ENCODE measurements around the gene CIPC. TPM values are rescaled to one million over a fixed set of nuclear protein-coding genes. Genes with fewer than 3 reads are reported as not detected.

Gene CIPC
- total and polyA plus RNA-seq, 2 of the 4 experiments (the other 2 are of a cell fraction), result 6.6 to 12.9 TPM

DNA sequence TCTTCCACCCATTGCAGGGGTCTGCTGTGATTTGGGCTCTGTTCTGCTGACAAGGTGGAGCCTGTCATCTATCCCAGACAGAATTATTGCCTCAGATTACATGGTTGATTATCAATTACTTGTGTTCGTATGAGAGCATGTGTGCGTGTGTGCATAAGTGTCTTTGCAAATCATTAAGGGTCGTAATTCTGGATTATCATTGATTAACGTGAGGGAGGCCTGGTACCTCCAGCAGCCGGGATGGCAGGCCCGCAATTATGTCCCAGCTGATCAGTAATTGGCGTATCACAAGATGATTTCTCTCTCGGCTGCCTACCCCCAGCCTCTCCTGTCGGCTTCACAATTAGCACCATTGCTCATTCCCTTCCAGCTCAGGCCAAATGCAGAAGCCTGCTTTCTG, 39.9 kb upstream of the CIPC start:
- Histone ChIP-seq H3K27me3 (ENCODE audit: control insufficient read depth, insufficient read depth, low read length) (no peaks in the 10 kb centered on the region), H2AK9ac (replicated peaks; ENCODE audit: low read depth, low read length, poor library complexity) (peak overlapping the region; percentile 33), H3K4ac (ENCODE audit: low read depth, low read length) (no peak overlapping the region), H3K79me1 (ENCODE audit: low read depth in 1 of 2, low read length in 2 of 2) (no peaks in the 10 kb centered on the region), H3K4me3 (ENCODE audit: insufficient read depth, low read depth, low read length) (no peak overlapping the region), H3K9ac (ENCODE audit: low read depth, low read length) (no peak overlapping the region), H3K4me1 (ENCODE audit: control insufficient read depth, insufficient read depth, low read length) (peaks cover 5% of the 10 kb centered on the region), H3K9me1 (ENCODE audit: insufficient read depth, low read length) (no peaks in the 10 kb centered on the region), H2BK120ac (ENCODE audit: low read depth, low read length) (no peak overlapping the region), H2AK5ac (ENCODE audit: low read depth, low read length) (no peak overlapping the region; the same call in 1 of the 2 replicates), H3K56ac (ENCODE audit: extremely low read depth, insufficient read depth, low read length) (no peak overlapping the region), H3K23ac (ENCODE audit: low read depth, low read length) (no peak overlapping the region), H4K20me1 (ENCODE audit: insufficient read depth, low read length) (no peaks in the 10 kb centered on the region), H4K8ac (ENCODE audit: low read depth in 2 of 2, low read length in 2 of 2) (no peak overlapping the region), H2BK20ac (ENCODE audit: low read depth, low read length) (no peak overlapping the region), H2BK15ac (ENCODE audit: low read depth, low read length) (no peak overlapping the region), H3K18ac (ENCODE audit: low read depth, low read length) (no peak overlapping the region), H2AFZ (replicated peaks; ENCODE audit: low read length, poor library complexity) (no peak overlapping the region), H3K27ac (ENCODE audit: insufficient read depth, low read length) (no peak overlapping the region), H2BK5ac (ENCODE audit: low read depth, low read length, poor library complexity, severe bottlenecking) (no peak overlapping the region), H3K9me3 (ENCODE audit: control insufficient read depth, insufficient read depth, low read length) (peaks cover 4% of the 10 kb centered on the region; the same call in 1 of the 2 replicates), H4K5ac (ENCODE audit: low read depth, low read length) (no peak overlapping the region), H4K91ac (ENCODE audit: insufficient read depth, low read depth, low read length) (no peak overlapping the region), H3K4me2 (ENCODE audit: low read depth, low read length) (no peak overlapping the region), H3K14ac (replicated peaks; ENCODE audit: low read depth, low read length) (no peak overlapping the region), H3K36me3 (ENCODE audit: control insufficient read depth, insufficient read depth, low read length) (no peaks in the 10 kb centered on the region)
- ATAC-seq (ENCODE audit: low read depth) (no peak), DNase-seq (no peak)
- CTCF ChIA-PET, result interaction anchor here (2.6 to 3.4 kb wide), 2 partner anchors 12 to 145 kb away, joined by 10 to 15 read pairs; no protein-coding TSS in a partner anchor
- POLR2A ChIA-PET (ENCODE audit: unreplicated experiment), result interaction anchor here (1.0 kb wide), 1 partner anchor 24 kb away, joined by 3 read pairs; no protein-coding TSS in a partner anchor
- in situ Hi-C loops (cut with MboI; ENCODE audit: low sequenced_read_pairs) (loop anchor here (25.0 kb wide), 1 partner anchor 1071 kb away; the partner anchor contains the start of genes IFT43 and TGFB3), dilution Hi-C loops (cut with HindIII; ENCODE audit: low sequenced_read_pairs, unreplicated experiment) (no loop called here), intact Hi-C loops (cut with micrococcal nuclease) (no loop called here)
- TF ChIP-seq, protein P1, sequence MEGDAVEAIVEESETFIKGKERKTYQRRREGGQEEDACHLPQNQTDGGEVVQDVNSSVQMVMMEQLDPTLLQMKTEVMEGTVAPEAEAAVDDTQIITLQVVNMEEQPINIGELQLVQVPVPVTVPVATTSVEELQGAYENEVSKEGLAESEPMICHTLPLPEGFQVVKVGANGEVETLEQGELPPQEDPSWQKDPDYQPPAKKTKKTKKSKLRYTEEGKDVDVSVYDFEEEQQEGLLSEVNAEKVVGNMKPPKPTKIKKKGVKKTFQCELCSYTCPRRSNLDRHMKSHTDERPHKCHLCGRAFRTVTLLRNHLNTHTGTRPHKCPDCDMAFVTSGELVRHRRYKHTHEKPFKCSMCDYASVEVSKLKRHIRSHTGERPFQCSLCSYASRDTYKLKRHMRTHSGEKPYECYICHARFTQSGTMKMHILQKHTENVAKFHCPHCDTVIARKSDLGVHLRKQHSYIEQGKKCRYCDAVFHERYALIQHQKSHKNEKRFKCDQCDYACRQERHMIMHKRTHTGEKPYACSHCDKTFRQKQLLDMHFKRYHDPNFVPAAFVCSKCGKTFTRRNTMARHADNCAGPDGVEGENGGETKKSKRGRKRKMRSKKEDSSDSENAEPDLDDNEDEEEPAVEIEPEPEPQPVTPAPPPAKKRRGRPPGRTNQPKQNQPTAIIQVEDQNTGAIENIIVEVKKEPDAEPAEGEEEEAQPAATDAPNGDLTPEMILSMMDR (conservative IDR thresholded peaks at IDR 0.05; ENCODE audit: low read depth, low read length), result no peak
- no peak for TF ChIP-seq MAZ (IDR thresholded peaks at IDR 0.05; ENCODE audit: borderline replicate concordance, low read depth, low read length)
- no peak for TF ChIP-seq CEBPB (IDR thresholded peaks at IDR 0.05; ENCODE audit: low read depth, low read length)
- TF ChIP-seq SMC3 (IDR thresholded peaks at IDR 0.05; ENCODE audit: low read depth, low read length), result no peak
- TF ChIP-seq MXI1 (IDR thresholded peaks at IDR 0.05; ENCODE audit: borderline replicate concordance, low read depth, low read length), result no peak
- TF ChIP-seq FOS (IDR thresholded peaks at IDR 0.05; ENCODE audit: low read depth, low read length), result no peak
- TF ChIP-seq CHD1 (IDR thresholded peaks at IDR 0.05; ENCODE audit: low read depth, low read length), result no peak
- TF ChIP-seq, protein P2, sequence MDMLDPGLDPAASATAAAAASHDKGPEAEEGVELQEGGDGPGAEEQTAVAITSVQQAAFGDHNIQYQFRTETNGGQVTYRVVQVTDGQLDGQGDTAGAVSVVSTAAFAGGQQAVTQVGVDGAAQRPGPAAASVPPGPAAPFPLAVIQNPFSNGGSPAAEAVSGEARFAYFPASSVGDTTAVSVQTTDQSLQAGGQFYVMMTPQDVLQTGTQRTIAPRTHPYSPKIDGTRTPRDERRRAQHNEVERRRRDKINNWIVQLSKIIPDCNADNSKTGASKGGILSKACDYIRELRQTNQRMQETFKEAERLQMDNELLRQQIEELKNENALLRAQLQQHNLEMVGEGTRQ (IDR thresholded peaks at IDR 0.05; ENCODE audit: low read depth, low read length), result no peak
- TF ChIP-seq BHLHE40 (IDR thresholded peaks at IDR 0.05; ENCODE audit: low read depth, low read length), result no peak
- TF ChIP-seq POLR2A (IDR thresholded peaks at IDR 0.05; ENCODE audit: low read depth, low read length), result no peak
- no peak for TF ChIP-seq RAD21 (IDR thresholded peaks at IDR 0.05; ENCODE audit: low read length)
- 89% methylated on average over 7 of the region's 9 CpGs; no CpG with 5 or more reads in 1 of the 2 experiments for WGBS, 2 experiments (ENCODE audit: extremely low coverage in 2 of 2, insufficient read length in 1 of 2)
- no TSS peak for BruUV-seq (replicated peaks)

Measured in IMR-90 (cell line).